NK-92 (cell line): ENCODE measurements around the gene TRPT1.
A peak's percentile ranks its signal among the peaks of the same experiment; 100 is the strongest.

Experiments
- DNase-seq: peaks from one replicate; lab custom pipeline; 2025; ENCODE audit not compliant: unreplicated experiment; lab: John Stamatoyannopoulos, UW

TRPT1 gene

DNA sequence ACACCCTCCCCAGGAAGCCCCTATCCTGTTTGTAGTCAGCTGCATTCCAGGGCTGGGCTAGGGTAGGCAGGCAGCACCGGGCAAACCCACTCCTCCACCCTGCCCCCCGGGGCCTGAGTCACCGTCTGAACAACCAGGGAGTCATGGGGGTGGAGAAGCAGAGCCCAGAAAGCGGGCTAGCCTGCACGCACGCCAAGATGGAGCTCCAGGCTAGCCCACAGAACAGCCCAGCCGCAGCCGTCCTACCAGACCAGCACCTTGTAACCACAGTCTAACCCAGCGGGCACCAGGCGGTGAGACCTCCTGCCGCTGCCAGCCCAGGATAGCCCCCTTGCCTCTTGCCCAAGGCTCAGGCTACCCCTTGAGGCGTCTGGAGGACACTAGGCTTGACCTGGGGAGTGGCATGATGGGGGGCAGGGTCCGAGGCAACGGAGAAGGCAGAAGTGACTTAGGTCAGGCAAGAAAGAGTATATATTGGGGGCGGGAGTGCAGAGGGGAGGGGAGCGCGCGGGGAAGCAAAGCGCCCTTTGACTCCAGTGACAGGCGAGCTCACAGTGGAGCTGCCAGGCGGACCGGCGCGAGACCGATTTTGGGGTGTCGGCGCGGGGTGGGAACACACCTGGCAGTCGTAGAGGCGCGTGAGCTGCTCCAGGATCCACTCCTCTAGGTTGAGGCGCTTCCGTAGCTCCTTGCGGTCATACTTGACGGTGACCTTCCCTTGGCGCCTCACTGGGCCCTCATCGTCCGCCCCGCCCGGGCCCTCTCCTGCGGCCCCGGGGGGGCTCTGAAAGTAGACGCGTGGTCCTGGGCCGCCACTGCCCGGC is 20.0 kb upstream of the TRPT1 start:
- DNase-seq: no peak

DNA sequence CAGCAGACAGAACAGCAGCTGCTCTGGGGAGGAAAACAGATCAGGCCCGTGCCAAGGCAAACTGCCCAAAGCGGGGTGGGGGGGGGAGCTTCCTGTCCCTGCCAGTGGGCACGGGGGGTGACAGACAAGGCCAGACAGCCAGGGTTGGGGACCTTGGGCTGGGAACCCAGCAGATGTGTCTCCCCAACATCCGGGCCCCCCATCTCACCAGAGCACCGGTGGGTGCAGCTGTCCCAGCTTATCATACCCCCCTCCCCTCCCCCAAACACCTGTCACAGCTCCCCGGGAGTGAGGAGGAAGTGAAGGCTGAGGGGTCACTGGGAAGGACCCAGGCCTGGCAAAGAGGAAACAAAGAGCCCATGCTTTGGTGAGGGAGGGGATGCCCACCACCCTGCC is 19.4 kb upstream of the TRPT1 start:
- no peak for DNase-seq

DNA sequence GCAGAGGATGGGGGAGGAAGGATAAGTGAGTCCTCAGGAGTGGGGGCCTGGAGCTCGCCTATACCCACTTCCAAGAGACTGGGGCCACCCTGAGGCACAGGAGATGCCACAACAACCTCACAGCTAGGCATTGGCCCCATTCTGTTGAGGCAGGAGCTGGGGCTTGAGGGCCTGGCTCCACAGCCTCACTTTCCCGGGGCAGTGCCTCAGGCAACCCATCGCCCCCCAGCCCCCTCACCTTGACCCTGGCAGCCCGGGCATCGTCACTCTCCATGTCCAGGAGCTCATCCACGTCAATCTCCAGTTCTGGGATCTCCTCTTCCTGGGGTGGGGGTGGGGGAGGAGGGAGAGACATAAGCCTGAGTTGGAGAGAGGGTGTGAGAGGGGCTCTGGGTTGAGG is 19.0 kb upstream of the TRPT1 start:
- DNase-seq: no peak

DNA sequence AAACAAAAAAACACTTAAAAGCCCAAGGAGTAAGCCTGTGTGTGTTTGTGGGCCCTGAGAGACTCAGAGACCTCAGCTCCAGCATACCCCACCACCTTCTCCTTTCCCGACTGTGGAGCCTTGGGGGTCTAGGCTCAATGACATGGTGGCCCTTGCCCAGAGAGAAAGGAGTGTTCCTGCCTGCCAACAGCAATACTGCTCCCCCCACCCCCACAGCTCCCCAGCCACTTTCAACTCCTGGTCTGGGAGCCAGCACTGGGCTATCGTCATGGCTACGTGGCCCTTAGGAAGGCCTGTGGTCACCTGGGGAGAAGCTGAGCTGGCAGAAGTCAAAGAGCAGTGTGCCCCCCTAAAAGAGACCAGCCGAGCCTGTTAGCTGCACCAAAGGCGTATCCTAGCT is 18.1 kb upstream of the TRPT1 start:
- no peak for DNase-seq

DNA sequence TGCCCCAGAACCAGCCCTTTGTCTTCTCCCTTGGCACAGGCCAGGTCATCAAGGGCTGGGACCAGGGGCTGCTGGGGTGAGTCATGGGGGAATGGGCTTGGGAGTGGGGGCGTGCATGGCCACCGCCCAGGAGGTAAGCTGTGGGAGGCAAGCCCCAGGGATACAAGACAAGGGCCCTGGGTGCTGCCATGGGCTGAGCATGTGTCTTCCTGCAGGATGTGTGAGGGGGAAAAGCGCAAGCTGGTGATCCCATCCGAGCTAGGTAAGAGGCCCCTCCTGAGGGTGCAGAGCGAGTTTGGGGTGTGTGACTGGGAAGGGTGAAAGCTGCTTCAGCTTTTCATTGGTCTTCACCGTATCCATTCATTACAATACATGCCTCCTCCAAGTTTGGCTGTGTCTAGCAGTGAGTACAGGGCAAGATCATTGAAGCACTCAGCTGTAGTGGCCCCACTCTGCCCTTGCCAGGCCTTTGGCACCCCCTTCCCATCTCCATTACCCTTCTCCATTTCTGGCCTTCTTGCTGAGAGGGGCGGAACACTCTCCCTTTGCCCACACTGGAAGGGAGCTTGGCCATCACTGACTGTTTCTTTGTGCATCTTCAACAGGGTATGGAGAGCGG is 17.4 kb upstream of the TRPT1 start:
- no peak for DNase-seq

DNA sequence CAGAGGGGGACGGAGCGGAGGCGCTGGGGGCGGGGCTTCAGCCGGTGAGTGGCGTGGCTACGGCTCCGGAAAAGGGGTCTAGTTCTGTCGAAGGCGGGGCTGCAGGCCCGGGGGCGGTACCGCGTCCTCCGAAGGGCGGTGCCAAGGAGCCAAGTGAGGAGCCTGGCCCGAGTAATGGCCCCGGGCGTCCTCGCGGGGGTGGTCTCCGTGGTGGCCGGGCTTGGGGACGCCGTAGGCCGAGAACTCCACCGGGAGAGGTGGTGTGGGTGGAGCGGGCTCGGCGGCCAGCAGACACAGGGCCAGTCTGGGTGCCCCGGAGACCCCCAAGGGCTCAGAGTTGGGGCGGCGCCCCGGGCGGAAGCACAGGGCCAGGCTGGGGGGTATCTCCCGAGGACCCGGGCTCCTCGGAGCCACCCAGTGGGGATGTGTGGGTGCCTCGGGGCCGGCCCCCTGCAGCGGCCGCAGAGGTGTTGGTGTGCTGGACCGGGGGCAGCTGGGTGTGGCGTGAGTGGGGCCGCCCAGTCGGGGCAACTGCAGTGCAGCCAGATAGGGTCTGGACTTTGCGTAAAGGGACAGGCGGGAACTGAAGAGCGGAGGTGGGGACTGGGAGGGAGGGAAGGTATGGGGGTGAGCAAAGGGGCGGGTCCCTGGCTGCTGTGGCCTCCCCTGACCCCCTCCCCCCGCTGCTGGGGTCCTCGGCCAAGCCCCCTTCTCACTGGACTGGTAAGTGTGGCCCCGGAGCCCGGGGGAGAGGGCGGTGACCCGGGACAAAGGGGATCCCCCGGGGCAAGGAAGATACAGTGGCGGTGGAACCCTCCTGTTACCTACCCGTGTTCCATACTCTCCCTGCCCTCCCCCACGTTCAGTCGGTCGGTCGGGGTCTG is 15.7 kb upstream of the TRPT1 start:
- DNase-seq: no peak

DNA sequence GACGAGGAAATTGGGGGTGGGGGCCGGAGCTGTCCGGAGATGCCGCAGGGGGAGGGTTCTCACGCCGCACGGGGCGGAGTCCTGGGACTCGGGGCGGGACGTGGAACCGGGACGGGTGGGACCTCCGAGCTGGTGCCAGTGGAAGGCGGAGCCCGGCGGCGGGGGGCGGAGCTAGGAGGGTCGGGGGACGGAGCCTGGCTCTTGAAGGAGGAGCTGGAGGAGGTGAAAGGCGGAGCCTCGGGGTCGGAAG is 15.2 kb upstream of the TRPT1 start:
- peak; percentile 95 for DNase-seq

DNA sequence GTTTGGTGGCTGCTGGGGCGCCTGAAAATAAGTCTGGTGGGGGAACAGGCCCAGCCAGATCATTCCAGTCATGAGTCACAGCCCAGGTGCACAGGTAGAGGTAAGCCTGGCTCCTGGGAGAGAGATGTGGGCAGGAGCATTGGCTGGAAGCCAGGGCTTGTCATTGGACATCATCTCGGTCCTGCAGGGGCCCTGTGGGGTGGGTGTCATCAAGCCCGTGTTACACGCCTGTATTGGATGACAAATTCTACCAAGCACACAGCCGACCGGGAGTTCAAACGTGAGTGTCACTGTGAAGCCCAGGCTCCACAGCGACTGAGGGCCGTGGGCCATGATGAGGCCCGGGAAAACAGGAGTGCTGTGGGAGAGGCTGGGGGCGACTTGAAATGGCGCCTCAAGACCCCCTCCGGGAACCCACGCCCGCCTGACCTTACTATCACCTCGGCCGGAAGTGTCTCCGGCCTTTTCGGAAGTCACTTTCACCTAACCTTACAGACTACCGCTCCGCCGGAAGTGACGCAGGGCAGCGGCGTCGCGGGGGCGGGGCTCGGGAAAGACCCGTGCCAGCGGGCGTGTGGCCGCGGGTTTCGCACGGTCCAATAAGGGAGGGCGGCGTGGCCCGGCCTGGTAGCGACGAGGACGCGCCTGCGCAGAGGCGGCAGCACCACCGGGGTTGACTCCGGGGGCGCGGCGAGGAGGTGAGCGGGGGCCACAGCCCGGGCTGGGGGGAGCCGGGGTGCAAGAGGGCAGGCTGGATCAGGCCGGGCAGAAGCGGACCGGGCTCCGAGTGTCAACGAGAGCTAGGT is 14.7 kb upstream of the TRPT1 start, which contains the start of gene FKBP2:
FKBP2 (plus strand) TSS at position 661 of the 806 bp plus-strand sequence. CDS start 1,293 bp downstream, outside the sequence.
- DNase-seq: peak; percentile 88

DNA sequence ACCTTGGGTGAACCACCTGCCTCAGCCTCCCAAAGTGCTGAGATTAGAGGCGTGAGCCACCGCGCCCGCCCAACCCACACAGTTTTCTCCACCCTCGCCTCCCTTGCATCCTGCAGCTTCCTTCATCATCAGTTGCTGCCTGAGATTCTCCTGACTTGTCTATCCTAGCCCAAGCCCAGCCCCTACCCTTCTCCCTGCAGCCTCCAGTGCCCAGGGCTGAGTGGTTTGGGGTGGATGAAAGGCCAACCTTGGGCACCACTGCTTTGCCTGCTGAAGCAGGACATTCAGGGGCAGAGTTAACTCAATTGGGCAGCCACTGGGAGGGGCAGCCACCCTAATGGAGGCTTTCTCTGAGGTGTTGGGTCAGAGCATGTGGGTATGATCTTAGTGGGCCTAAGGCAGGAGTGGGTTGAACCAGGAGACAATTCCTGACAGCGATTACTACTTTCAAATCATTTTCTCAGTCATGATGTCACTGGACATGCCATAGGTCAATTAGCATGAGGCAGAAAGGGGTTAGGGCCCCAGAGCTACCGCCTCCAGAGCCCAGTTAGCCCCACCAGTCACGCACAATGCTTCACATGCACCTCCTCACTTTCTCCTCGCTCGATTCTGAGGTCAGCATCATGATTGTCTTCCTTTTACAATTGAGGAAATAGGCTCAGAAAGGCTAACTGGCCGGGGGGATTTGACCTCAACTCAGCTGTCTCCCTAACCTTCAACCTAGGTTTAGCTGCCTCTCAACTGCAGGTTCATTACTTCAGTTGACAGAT is 13.9 kb upstream of the TRPT1 start:
- DNase-seq: no peak

DNA sequence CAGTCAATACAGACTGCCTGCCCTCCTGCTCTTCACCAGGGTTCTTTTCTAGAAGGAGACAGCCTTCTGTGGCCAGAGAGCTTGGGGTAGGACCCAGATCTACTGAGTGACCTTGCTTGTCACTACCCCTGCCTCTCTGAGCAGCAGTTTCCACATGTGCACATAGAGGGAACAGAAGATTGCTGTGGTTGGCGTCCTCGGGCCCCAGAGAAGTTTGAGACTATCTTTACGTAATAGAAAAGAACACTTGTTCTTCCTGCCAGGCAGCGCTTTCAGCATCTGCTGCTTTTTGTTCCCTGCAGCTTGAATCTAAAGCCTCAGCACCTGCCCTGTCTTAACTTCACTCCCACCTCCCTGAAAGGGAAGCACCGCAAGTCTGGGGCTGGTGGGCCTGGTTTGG is 13.0 kb upstream of the TRPT1 start:
- DNase-seq: no peak

DNA sequence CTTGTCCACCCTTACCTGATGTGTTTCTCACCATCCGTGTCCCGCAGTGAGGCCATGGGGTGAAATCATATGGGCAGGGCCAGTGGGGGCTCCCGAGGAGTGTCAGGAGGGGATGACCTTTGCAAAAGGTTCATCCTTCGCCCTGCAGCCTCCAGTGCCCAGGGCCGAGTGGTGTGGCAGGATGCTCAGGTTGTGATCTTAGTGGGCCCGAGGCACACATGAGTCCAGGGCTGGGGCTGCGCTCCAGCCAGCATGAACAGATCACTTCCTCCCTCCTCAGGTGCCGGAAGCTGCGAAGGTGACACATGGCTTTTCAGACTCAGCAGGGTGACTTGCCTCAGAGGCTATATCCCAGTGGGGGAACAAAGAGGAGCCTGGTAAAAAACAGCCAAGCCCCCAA is 12.1 kb upstream of the TRPT1 start:
- DNase-seq: no peak

DNA sequence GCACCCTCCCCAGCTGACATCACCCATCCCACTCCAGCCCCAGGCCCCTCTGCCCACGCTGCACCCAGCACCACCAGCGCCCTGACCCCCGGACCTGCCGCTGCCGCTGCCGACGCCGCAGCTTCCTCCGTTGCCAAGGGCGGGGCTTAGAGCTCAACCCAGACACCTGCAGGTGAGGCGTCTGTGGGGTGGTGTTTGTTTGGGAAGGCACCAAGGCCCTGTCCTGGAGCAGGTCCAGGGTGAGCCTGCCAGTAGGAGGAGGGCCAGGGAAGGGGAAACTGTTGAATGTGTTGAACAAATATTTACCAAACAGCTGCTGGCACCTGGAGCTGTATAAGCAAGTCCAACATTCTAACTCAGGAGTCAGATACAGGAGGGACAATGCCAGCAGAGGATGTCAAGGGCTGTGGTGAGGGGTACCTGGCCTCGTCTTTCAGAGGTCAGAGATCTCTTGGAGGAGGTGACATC is 11.5 kb upstream of the TRPT1 start:
- no peak for DNase-seq

DNA sequence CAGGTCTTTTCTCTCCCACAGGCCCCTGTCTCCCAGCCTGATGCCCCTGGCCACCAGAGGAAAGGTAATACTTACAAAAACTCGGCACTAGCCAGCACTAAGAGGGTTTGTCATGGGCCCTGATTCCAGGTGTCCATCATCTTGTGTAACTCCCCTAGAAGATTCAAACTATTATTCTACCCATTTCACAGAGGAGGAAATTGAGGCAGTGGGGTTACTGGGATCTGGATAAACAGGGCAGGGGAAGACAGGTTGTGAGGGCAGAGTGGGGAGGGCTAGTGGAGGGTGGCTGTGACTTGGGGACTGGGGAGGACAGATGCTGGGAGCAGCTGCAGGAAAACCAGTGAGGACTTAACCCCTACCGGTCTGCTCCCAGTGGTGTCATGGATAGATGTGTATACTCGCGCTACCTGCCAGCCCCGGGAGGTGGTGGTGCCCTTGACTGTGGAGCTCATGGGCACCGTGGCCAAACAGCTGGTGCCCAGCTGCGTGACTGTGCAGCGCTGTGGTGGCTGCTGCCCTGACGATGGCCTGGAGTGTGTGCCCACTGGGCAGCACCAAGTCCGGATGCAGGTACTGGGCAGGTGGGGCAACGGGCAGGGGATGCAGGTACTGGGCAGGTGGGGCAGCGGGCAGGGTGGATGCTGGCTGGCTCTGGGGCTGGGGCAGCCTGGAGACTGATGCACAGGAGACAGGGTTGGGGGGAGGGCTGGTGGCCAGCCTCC is 9.6 kb upstream of the TRPT1 start:
- no peak for DNase-seq

DNA sequence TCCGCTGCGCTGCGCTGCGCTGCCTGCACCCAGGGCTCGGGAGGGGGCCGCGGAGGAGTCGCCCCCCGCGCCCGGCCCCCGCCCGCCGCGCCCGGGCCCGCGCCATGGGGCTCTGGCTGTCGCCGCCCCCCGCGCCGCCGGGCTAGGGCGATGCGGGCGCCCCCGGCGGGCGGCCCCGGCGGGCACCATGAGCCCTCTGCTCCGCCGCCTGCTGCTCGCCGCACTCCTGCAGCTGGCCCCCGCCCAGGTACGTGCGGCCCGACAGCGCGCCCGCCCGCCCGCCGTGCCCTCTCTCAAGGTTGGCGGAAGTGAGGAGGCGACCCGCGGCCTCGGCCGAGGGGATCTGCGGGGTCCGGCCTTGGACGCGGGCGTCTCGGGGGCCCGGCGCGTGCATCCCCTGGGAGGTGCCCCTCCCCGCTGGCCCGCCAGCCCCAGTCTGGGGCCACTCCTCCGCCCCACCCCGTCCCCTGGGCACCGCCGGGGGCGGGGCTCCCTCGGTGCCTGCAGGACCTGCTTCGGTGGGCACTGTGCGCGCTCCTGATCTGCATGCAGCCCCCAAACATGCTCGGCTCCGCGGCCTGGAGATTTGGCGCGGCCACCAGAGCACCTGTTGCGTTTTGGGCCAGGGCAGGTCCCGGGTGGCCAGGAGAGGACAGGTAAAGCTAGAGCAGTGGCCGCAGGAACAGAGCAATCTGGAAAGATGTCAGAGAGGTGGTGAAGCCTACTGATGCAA is 8.8 kb upstream of the TRPT1 start:
- no peak for DNase-seq

DNA sequence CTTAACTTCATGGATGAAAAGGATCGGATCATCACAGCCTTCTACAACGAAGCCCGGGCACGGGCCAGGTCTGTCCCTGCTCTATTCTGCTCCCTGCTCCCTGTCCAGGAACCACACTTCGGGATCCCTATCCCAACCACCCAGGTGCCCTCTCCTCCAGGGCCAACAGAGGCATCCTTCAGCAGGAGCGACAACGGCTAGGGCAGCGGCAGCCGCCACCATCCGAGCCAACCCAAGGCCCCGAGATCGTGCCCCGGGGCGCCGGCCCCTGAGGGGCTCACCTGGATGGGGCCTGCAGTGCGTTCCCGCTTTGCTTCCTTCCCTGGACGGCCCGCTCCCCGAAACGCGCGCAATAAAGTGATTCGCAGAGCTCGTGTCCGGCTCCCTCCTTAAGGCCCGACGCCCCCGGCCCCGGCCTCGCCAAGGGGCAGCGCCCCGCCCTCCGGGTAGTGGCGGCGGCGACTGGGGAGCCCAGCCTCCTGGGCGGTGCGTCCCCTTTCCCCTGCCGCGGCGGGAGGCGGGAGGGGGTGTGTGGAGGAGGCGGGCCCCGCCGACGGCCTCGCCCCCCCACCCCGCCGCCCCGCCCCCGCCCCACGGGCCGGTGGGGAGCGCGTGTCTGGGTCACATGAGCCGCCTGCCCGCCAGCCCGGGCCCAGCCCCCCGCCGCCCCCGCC is 8.1 kb upstream of the TRPT1 start, which contains the start of gene VEGFB:
VEGFB (plus strand) TSS at position 672 of the 674 bp plus-strand sequence. CDS start 250 bp downstream, outside the sequence.
- DNase-seq: no peak

DNA sequence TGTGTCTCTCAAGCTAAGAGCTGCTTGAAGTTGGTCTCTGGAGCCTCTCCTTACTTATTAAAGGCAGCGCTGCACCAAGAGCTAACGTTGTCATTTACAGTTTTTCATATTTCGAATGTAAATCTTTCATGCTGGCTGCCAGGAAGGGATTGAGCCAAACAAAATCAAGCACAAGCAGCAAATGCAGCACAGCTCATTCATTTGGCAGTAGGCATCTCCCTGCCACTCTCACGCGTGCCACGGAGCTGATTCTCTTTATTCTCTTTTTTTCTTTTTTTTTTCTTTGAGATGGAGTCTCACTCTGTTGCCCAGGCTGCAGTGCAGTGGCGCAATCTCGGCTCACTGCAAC is 7.0 kb upstream of the TRPT1 start:
- no peak for DNase-seq

DNA sequence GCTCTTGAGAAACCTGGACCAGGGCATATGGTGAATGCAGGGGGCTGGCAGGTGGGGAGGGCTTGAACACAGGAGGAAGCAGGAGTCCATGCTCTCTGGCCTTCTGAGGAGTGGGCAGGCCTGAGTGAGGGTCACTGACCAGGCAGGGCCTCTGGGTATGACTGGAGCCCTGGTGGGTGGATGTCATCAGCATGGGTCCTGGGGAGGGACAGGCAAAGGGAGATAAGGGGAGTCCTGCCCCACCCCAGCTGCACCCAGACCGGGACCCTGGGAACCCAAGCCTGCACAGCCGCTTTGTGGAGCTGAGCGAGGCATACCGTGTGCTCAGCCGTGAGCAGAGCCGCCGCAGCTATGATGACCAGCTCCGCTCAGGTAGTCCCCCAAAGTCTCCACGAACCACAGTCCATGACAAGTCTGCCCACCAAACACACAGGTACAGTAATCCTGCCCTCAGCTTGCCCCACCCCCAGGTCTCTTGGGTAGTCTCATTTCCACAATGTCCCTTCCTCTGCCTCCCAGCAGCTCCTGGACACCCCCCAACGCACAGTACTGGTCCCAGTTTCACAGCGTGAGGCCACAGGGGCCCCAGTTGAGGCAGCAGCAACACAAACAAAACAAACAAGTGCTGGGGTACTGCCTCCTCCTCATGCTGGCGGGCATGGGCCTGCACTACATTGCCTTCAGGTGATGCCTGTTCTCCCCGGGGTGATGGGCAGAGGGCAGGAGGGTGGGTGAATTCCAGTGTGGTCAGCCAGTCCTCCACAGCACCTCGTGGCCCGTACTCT is 6.4 kb upstream of the TRPT1 start:
- no peak for DNase-seq

DNA sequence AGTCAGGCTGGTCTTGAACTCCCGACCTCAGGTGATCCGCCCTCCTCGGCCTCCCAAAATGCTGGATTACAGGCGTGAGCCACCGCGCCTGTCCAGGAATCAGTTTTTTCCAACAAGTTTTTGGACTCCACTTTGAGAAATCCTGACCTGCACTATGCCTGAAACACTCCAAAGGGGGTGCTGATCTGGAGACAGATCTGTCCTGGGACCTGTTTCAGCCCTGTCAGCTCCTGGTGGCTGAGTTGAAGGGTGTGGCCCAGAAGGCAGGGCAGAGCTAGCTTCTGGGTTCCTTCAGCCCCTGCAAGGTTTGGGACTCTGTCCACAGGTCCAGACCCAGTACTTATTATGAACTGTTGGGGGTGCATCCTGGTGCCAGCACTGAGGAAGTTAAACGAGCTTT is 5.6 kb upstream of the TRPT1 start:
- no peak for DNase-seq
